Measurements from ENCODE around the gene OR1K1. TPM values are rescaled to one million over a fixed set of nuclear protein-coding genes. Genes with fewer than 3 reads are reported as not detected.
A peak's percentile ranks its signal among the peaks of the same experiment; 100 is the strongest.

The OR1K1 gene
- total RNA-seq, 1 experiment from 2014 or later, result not detected

- POLR2A ChIA-PET (ENCODE audit: low non-redundant PET), result no interaction called here
- no peak overlapping the region for H3K27ac ChIP-seq (ENCODE audit: low read depth, low read length, poor library complexity, severe bottlenecking)
- intact Hi-C loops (cut with micrococcal nuclease; ENCODE audit: unreplicated experiment), result loop anchor here (10.0 kb wide), 1 partner anchor 465 kb away; no protein-coding TSS in a partner anchor
- H3K4me1 ChIP-seq (ENCODE audit: insufficient read depth, low read length, poor library complexity, severe bottlenecking), result peaks cover 7% of the 10 kb centered on the region
- peaks cover 56% of the 10 kb centered on the region for H3K36me3 ChIP-seq (ENCODE audit: insufficient read depth, low read length, poor library complexity, severe bottlenecking)
- BruUV-seq (replicated peaks), result no TSS peak
- H3K27me3 ChIP-seq (replicated peaks; ENCODE audit: insufficient read depth, low read depth, low read length, poor library complexity), result no peaks in the 10 kb centered on the region
- no peak for DNase-seq (ENCODE audit: low spot score)
- TF ChIP-seq CTCF (conservative IDR thresholded peaks at IDR 0.05; ENCODE audit: low read depth, low read length) (no peak), EZH2 (IDR thresholded peaks at IDR 0.05; ENCODE audit: borderline replicate concordance, low read depth, low read length, poor library complexity, severe bottlenecking) (no peak)
- H3K9me3 ChIP-seq (ENCODE audit: low read depth, low read length, poor library complexity, severe bottlenecking), result no peaks in the 10 kb centered on the region
- CTCF ChIA-PET, result no interaction called here
- no peak overlapping the region for H3K4me3 ChIP-seq (ENCODE audit: low read depth, low read length, poor library complexity, severe bottlenecking)
Measured at GRCh38 chr9:122819791-122820489, 20.0 kb downstream of the OR1K1 start.

- Histone ChIP-seq H3K27me3 (replicated peaks; ENCODE audit: insufficient read depth, low read depth, low read length, poor library complexity) (no peaks in the 10 kb centered on the region), H3K9me3 (ENCODE audit: low read depth, low read length, poor library complexity, severe bottlenecking) (no peaks in the 10 kb centered on the region), H3K27ac (ENCODE audit: low read depth, low read length, poor library complexity, severe bottlenecking) (no peak overlapping the region), H3K4me3 (ENCODE audit: low read depth, low read length, poor library complexity, severe bottlenecking) (no peak overlapping the region), H3K36me3 (ENCODE audit: insufficient read depth, low read length, poor library complexity, severe bottlenecking) (peaks cover 60% of the 10 kb centered on the region), H3K4me1 (ENCODE audit: insufficient read depth, low read length, poor library complexity, severe bottlenecking) (peaks cover 7% of the 10 kb centered on the region)
- intact Hi-C loops (cut with micrococcal nuclease; ENCODE audit: unreplicated experiment), result no loop called here
- ChIA-PET POLR2A (ENCODE audit: low non-redundant PET) (no interaction called here), CTCF (no interaction called here)
- no peak for DNase-seq (ENCODE audit: low spot score)
- TF ChIP-seq EZH2 (IDR thresholded peaks at IDR 0.05; ENCODE audit: borderline replicate concordance, low read depth, low read length, poor library complexity, severe bottlenecking) (no peak), CTCF (conservative IDR thresholded peaks at IDR 0.05; ENCODE audit: low read depth, low read length) (no peak)
- BruUV-seq (replicated peaks), result no TSS peak
Measured at GRCh38 chr9:122820490-122820845, 20.5 kb downstream of the OR1K1 start.

GRCh38 chr9:122821278-122821943 lies 21.5 kb downstream of the OR1K1 start:
- Histone ChIP-seq H3K4me1 (ENCODE audit: insufficient read depth, low read length, poor library complexity, severe bottlenecking) (peaks cover 7% of the 10 kb centered on the region), H3K9me3 (ENCODE audit: low read depth, low read length, poor library complexity, severe bottlenecking) (no peaks in the 10 kb centered on the region), H3K27ac (ENCODE audit: low read depth, low read length, poor library complexity, severe bottlenecking) (no peak overlapping the region), H3K27me3 (replicated peaks; ENCODE audit: insufficient read depth, low read depth, low read length, poor library complexity) (no peaks in the 10 kb centered on the region), H3K36me3 (ENCODE audit: insufficient read depth, low read length, poor library complexity, severe bottlenecking) (peaks cover 68% of the 10 kb centered on the region), H3K4me3 (ENCODE audit: low read depth, low read length, poor library complexity, severe bottlenecking) (no peak overlapping the region)
- intact Hi-C loops (cut with micrococcal nuclease; ENCODE audit: unreplicated experiment), result no loop called here
- POLR2A ChIA-PET (ENCODE audit: low non-redundant PET), result no interaction called here
- BruUV-seq (replicated peaks), result no TSS peak
- TF ChIP-seq CTCF (conservative IDR thresholded peaks at IDR 0.05; ENCODE audit: low read depth, low read length) (no peak), EZH2 (IDR thresholded peaks at IDR 0.05; ENCODE audit: borderline replicate concordance, low read depth, low read length, poor library complexity, severe bottlenecking) (no peak)
- CTCF ChIA-PET, result interaction anchor here (0.6 kb wide), 1 partner anchor 549 kb away, joined by 3 read pairs; no protein-coding TSS in a partner anchor
- peak; percentile 55 for DNase-seq (ENCODE audit: low spot score)

All from A673 (cell line).